H9 (cell line): ENCODE data around the gene EDNRA. TPM values are rescaled to one million over a fixed set of nuclear protein-coding genes. Genes with fewer than 3 reads are reported as not detected.

Experiments
- DNase-seq: peaks from one replicate; pipeline ENCODE4 v3.0.0-alpha.2; 2017
- H2AFZ ChIP-seq: one replicate; pipeline ENCODE4 v1.6.1; 2013; ENCODE audit warnings: mild to moderate bottlenecking, low read length, control low read depth, moderate library complexity
- H2AK5ac ChIP-seq: 2 replicates; pipeline ENCODE4 v1.6.1; 2013; ENCODE audit warnings: low read length, control low read depth, mixed read lengths; ENCODE audit not compliant: insufficient read length
- H2BK120ac ChIP-seq: one replicate; pipeline ENCODE4 v1.6.1; 2013; ENCODE audit warnings: low read depth, mild to moderate bottlenecking, low read length, control low read depth, inconsistent platforms; ENCODE audit not compliant: poor library complexity, severe bottlenecking
- H2BK12ac ChIP-seq: 2 replicates; pipeline ENCODE4 v1.6.1; 2013; ENCODE audit warnings: low read length, control low read depth, mixed read lengths, low read depth; ENCODE audit not compliant: insufficient read length
- H2BK15ac ChIP-seq: 2 replicates; pipeline ENCODE4 v1.6.1; 2013; ENCODE audit warnings: low read depth, low read length, control low read depth
- H2BK20ac ChIP-seq: one replicate; pipeline ENCODE4 v1.6.1; 2013; ENCODE audit warnings: low read depth, mild to moderate bottlenecking, low read length, control low read depth, inconsistent platforms; ENCODE audit not compliant: poor library complexity, severe bottlenecking
- H2BK5ac ChIP-seq: 2 replicates; pipeline ENCODE4 v1.6.1; 2013; ENCODE audit warnings: low read length, control low read depth, mixed read lengths; ENCODE audit not compliant: insufficient read length
- H3K14ac ChIP-seq: 2 replicates; pipeline ENCODE4 v1.6.1; 2013; ENCODE audit warnings: low read length, control low read depth; ENCODE audit not compliant: insufficient read depth
- H3K18ac ChIP-seq: 2 replicates; pipeline ENCODE4 v1.6.1; 2013; ENCODE audit warnings: low read depth, mild to moderate bottlenecking, mixed read lengths, low read length, control low read depth; ENCODE audit not compliant: insufficient read length
- H3K23ac ChIP-seq: 2 replicates; pipeline ENCODE4 v1.6.1; 2013; ENCODE audit warnings: low read length, control low read depth, mixed read lengths, low read depth; ENCODE audit not compliant: insufficient read length
- H3K23me2 ChIP-seq: 2 replicates; pipeline ENCODE4 v1.6.1; 2013; ENCODE audit warnings: low read depth, mild to moderate bottlenecking, mixed read lengths, low read length, control low read depth; ENCODE audit not compliant: insufficient read length, poor library complexity, severe bottlenecking
- H3K27ac ChIP-seq: 2 replicates; pipeline ENCODE4 v1.5.1; 2013; ENCODE audit warnings: low read length, control low read depth, mixed read lengths, low read depth; ENCODE audit not compliant: insufficient read length
- H3K27me3 ChIP-seq: 2 replicates; pipeline ENCODE4 v1.6.1; 2013; ENCODE audit warnings: low read length, control low read depth, inconsistent platforms; ENCODE audit not compliant: insufficient read depth
- H3K4ac ChIP-seq: 2 replicates; pipeline ENCODE4 v1.6.1; 2013; ENCODE audit warnings: low read depth, mild to moderate bottlenecking, control low read depth, inconsistent platforms, low read length, moderate library complexity
- H3K4me1 ChIP-seq: 2 replicates; pipeline ENCODE4 v1.6.1; 2013; ENCODE audit warnings: low read length, control low read depth, inconsistent platforms; ENCODE audit not compliant: insufficient read depth
- H3K4me2 ChIP-seq: 2 replicates; pipeline ENCODE4 v1.6.1; 2013; ENCODE audit warnings: low read length, control low read depth, mixed read lengths; ENCODE audit not compliant: insufficient read length, insufficient read depth
- H3K56ac ChIP-seq: 2 replicates; pipeline ENCODE4 v1.6.1; 2013; ENCODE audit warnings: low read depth, mild to moderate bottlenecking, mixed read lengths, low read length, control low read depth; ENCODE audit not compliant: insufficient read length
- H3K79me1 ChIP-seq: 2 replicates; pipeline ENCODE4 v1.6.1; 2013; ENCODE audit warnings: low read depth, mild to moderate bottlenecking, moderate library complexity, low read length, control low read depth, inconsistent platforms; ENCODE audit not compliant: insufficient read depth, poor library complexity, severe bottlenecking
- H3K79me2 ChIP-seq: 2 replicates; pipeline ENCODE4 v1.6.1; 2013; ENCODE audit warnings: low read length, control low read depth, inconsistent platforms; ENCODE audit not compliant: insufficient read depth
- H3K9ac ChIP-seq: 2 replicates; pipeline ENCODE4 v1.6.1; 2013; ENCODE audit warnings: low read length, control low read depth, mixed read lengths; ENCODE audit not compliant: insufficient read length; ENCODE audit errors: extremely low read depth
- H3K9me3 ChIP-seq: one replicate; pipeline ENCODE4 v1.6.1; 2013; ENCODE audit warnings: low read depth, low read length, inconsistent platforms; ENCODE audit not compliant: control insufficient read depth
- H3T11ph ChIP-seq: one replicate; pipeline ENCODE4 v1.6.1; 2013; ENCODE audit warnings: mild to moderate bottlenecking, low read length, control low read depth, inconsistent platforms
- H4K20me1 ChIP-seq: one replicate; pipeline ENCODE4 v1.6.1; 2013; ENCODE audit not compliant: control insufficient read depth, insufficient read length, insufficient read depth
- H4K5ac ChIP-seq: 2 replicates; pipeline ENCODE4 v1.6.1; 2013; ENCODE audit warnings: low read depth, mild to moderate bottlenecking, mixed read lengths, low read length, control low read depth; ENCODE audit not compliant: insufficient read length
- H4K8ac ChIP-seq: replicated peaks from 2 replicates; pipeline ENCODE4 v1.6.1; 2013; ENCODE audit warnings: low read length, control low read depth, mixed read lengths, low read depth; ENCODE audit not compliant: insufficient read length
- H4K91ac ChIP-seq: 2 replicates; pipeline ENCODE4 v1.6.1; 2013; ENCODE audit warnings: low read depth, mild to moderate bottlenecking, moderate library complexity, mixed read lengths, low read length, control low read depth; ENCODE audit not compliant: insufficient read length
- H3K27ac Mint-ChIP-seq, 3 experiments: 2 replicates in 2 of 3; 3 replicates in 1 of 3; pipeline ENCODE4 v1.8.0; 2020 to 2021; ENCODE audit warnings: mixed read lengths in 3 of 3, mild to moderate bottlenecking in 1 of 3, moderate library complexity in 1 of 3
- H3K27me3 Mint-ChIP-seq: 2 replicates; pipeline ENCODE4 v1.8.0; 2021; ENCODE audit warnings: low read depth, mild to moderate bottlenecking, moderate library complexity, mixed read lengths
- H3K36me3 Mint-ChIP-seq, 3 experiments: 2 replicates in 2 of 3; 3 replicates in 1 of 3; pipeline ENCODE4 v1.8.0; 2020 to 2021; ENCODE audit warnings: low read depth in 3 of 3, mixed read lengths in 3 of 3; ENCODE audit not compliant: insufficient read depth in 1 of 3
- H3K4me1 Mint-ChIP-seq, 2 experiments: 2 replicates each; pipeline ENCODE4 v1.8.0; 2020; ENCODE audit warnings: mixed read lengths in 2 of 2
- H3K4me3 Mint-ChIP-seq, 2 experiments: 2 replicates in 1 of 2; 3 replicates in 1 of 2; pipeline ENCODE4 v1.8.0; 2020 to 2021; ENCODE audit warnings: mild to moderate bottlenecking in 2 of 2, mixed read lengths in 2 of 2, moderate library complexity in 1 of 2
- H3K9me3 Mint-ChIP-seq, 2 experiments: 2 replicates in 1 of 2; 3 replicates in 1 of 2; pipeline ENCODE4 v1.8.0; 2020; ENCODE audit warnings: mild to moderate bottlenecking in 2 of 2, mixed read lengths in 2 of 2, moderate library complexity in 1 of 2
- CTCF ChIP-seq: fragments of 200-600 bp; sonication (generic); conservative IDR thresholded peaks from 3 replicates; pipeline ENCODE4 v1.8.0; 2021; ENCODE audit warnings: antibody characterized with exemption, mild to moderate bottlenecking
- WGBS: extraction: QIAGEN DNeasy Blood & Tissue Kit; methylation state at CpG from one replicate; pipeline ENCODE4 v1.1.7; 2013; ENCODE audit warnings: missing lambda C conversion rate, low lambda C conversion rate, mixed read lengths; ENCODE audit not compliant: insufficient read length; ENCODE audit errors: extremely low coverage; 5-methylcytosine and 5-hydroxymethylcytosine counted together
- total RNA-seq: library from RNA; stranded (reverse); gene quantifications from 2 replicates; pipeline ENCODE4 v1.2.1, GENCODE V29; 2021

Gene EDNRA
- total RNA-seq, 1 experiment from 2014 or later = 1.6 TPM

- no peak for DNase-seq
- Histone ChIP-seq H4K8ac (no peak overlapping the region), H3K23ac (no peak overlapping the region), H2BK5ac (no peak overlapping the region), H4K91ac (no peak overlapping the region), H2BK120ac (no peak overlapping the region), H2AK5ac (no peak overlapping the region), H2BK12ac (no peak overlapping the region), H3K79me2 (no peaks in the 10 kb centered on the region), H3T11ph (no peak overlapping the region), H3K9me3 (no peaks in the 10 kb centered on the region), H4K20me1 (no peaks in the 10 kb centered on the region), H2BK15ac (no peak overlapping the region), H3K23me2 (no peaks in the 10 kb centered on the region), H3K4ac (no peak overlapping the region), H3K18ac (no peak overlapping the region), H3K27ac (no peak overlapping the region), H3K4me2 (no peak overlapping the region), H3K27me3 (no peaks in the 10 kb centered on the region), H3K79me1 (no peaks in the 10 kb centered on the region), H2AFZ (no peak overlapping the region), H3K14ac (no peak overlapping the region), H4K5ac (no peak overlapping the region), H3K56ac (no peak overlapping the region), H2BK20ac (no peak overlapping the region), H3K4me1 (no peaks in the 10 kb centered on the region), H3K9ac (no peak overlapping the region)
- Mint-ChIP-seq H3K36me3 (no peaks in the 10 kb centered on the region), H3K9me3 (peaks cover 0 to 3% of the 10 kb centered on the region in 2 experiments; a peak in 2 of 5 replicates), H3K4me1 (no peaks in the 10 kb centered on the region), H3K27ac (no peak overlapping the region), H3K27me3 (no peaks in the 10 kb centered on the region), H3K4me3 (no peak overlapping the region)
- no peak for TF ChIP-seq CTCF
- WGBS = no CpG with 5 or more reads among the region's 5 CpGs
Observed at GRCh38 chr4:147456706-147457105, 24.2 kb upstream of the EDNRA start.
